Neural progenitor cell (in vitro differentiated cells): ENCODE data around the gene ZC3H7A. TPM values are rescaled to one million over a fixed set of nuclear protein-coding genes. Genes with fewer than 3 reads are reported as not detected.

Experiments used
- DNase-seq: peaks from one replicate; pipeline ENCODE4 v3.0.0-alpha.2; 2016; ENCODE audit warnings: low spot score
- H2AFZ ChIP-seq: fragments of 200-600 bp; sonication (generic); replicated peaks from 2 replicates; pipeline ENCODE4 v1.6.1; 2016; ENCODE audit warnings: antibody characterized with exemption
- H3F3A ChIP-seq: fragments of 200-600 bp; sonication (generic); 2 replicates; pipeline ENCODE4 v1.6.1; 2016; ENCODE audit warnings: antibody characterized with exemption, low read depth
- H3K27ac ChIP-seq: fragments of 200-600 bp; sonication (generic); 2 replicates; pipeline ENCODE4 v1.5.1; 2016; ENCODE audit warnings: mild to moderate bottlenecking
- H3K27me3 ChIP-seq: fragments of 200-600 bp; sonication (generic); 2 replicates; pipeline ENCODE4 v1.6.1; 2016; ENCODE audit warnings: mild to moderate bottlenecking, moderate library complexity
- H3K36me3 ChIP-seq: fragments of 200-600 bp; sonication (generic); 2 replicates; pipeline ENCODE4 v1.5.1; 2016
- H3K4me1 ChIP-seq: fragments of 200-600 bp; sonication (generic); 2 replicates; pipeline ENCODE4 v1.6.1; 2016; ENCODE audit warnings: mixed run types
- H3K4me2 ChIP-seq: fragments of 200-600 bp; sonication (generic); 2 replicates; pipeline ENCODE4 v1.6.1; 2016
- H3K4me3 ChIP-seq: fragments of 200-600 bp; sonication (generic); 2 replicates; pipeline ENCODE4 v1.5.1; 2016
- H3K79me2 ChIP-seq: fragments of 200-600 bp; sonication (generic); 2 replicates; pipeline ENCODE4 v1.6.1; 2016; ENCODE audit warnings: low read depth
- H3K9ac ChIP-seq: fragments of 200-600 bp; sonication (generic); 2 replicates; pipeline ENCODE4 v1.6.1; 2016
- H3K9me3 ChIP-seq: fragments of 200-600 bp; sonication (generic); 2 replicates; pipeline ENCODE4 v1.5.1; 2016; ENCODE audit warnings: low read depth
- H4K20me1 ChIP-seq: fragments of 200-600 bp; sonication (generic); 2 replicates; pipeline ENCODE4 v1.6.1; 2016; ENCODE audit warnings: low read depth
- H3K27ac Mint-ChIP-seq: 3 replicates; pipeline ENCODE4 v1.8.0; 2021; ENCODE audit warnings: mixed read lengths
- H3K27me3 Mint-ChIP-seq: 2 replicates; pipeline ENCODE4 v1.8.0; 2022; ENCODE audit warnings: low read depth, mild to moderate bottlenecking, inconsistent platforms, moderate library complexity, mixed read lengths; ENCODE audit not compliant: insufficient read depth
- H3K36me3 Mint-ChIP-seq: 3 replicates; pipeline ENCODE4 v1.8.0; 2021; ENCODE audit warnings: mixed read lengths
- H3K4me1 Mint-ChIP-seq: 3 replicates; pipeline ENCODE4 v1.8.0; 2021; ENCODE audit warnings: mixed read lengths
- H3K4me3 Mint-ChIP-seq: 3 replicates; pipeline ENCODE4 v1.8.0; 2021; ENCODE audit warnings: mild to moderate bottlenecking, moderate library complexity, mixed read lengths
- H3K9me3 Mint-ChIP-seq: 3 replicates; pipeline ENCODE4 v1.8.0; 2020; ENCODE audit warnings: mixed read lengths
- EZH2 ChIP-seq: fragments of 200-600 bp; sonication (generic); IDR thresholded peaks from 2 replicates; pipeline ENCODE4 v1.6.1; 2017; ENCODE audit warnings: antibody characterized with exemption, mild to moderate bottlenecking, moderate library complexity
- EZH2phosphoT487 ChIP-seq: fragments of 200-600 bp; sonication (generic); IDR thresholded peaks from 2 replicates; pipeline ENCODE4 v1.6.1; 2017; ENCODE audit warnings: antibody characterized with exemption
- total RNA-seq: library from RNA; depleted of rRNA; stranded (reverse); fragments of >200 nt; gene quantifications from 2 replicates; pipeline ENCODE4 v1.2.3, GENCODE V29; 2015; ENCODE audit warnings: low replicate concordance
- TF ChIP-seq, protein P1 (sequence below): fragments of 200-600 bp; sonication (generic); IDR thresholded peaks from 2 replicates; pipeline ENCODE4 v1.5.1; 2017; ENCODE audit warnings: antibody characterized with exemption, mild to moderate bottlenecking

The ZC3H7A gene
- total RNA-seq, 1 donor from 2014 or later, result 82.6 TPM

DNA sequence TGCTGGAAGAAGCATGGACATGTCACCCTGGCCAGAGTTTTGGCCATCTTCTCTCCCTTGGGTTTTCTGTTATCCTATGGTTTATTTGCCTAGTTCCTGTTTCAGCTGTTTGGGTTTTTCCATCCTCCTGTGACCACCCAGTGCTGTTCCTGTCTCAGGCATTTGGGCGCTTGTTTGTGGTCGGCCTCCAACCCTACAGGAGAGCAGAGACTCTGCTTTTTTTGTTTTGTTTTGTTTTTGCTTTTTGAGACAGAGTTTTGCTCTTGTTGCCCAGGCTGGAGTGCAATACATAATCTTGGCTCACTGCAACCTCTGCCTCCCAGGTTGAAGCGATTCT, 3.3 kb upstream of the ZC3H7A start:
- H3K36me3 Mint-ChIP-seq, result peaks cover 3% of the 10 kb centered on the region
- no peak for DNase-seq
- H3K4me2 ChIP-seq, result no peak overlapping the region
- H3K4me1 ChIP-seq, result peaks cover 10% of the 10 kb centered on the region
- H4K20me1 ChIP-seq, result peaks cover 9% of the 10 kb centered on the region
- H3K27me3 ChIP-seq, result no peaks in the 10 kb centered on the region
- H3K9ac ChIP-seq, result no peak overlapping the region
- no peaks in the 10 kb centered on the region for H3K9me3 Mint-ChIP-seq
- H2AFZ ChIP-seq, result no peak overlapping the region
- no peaks in the 10 kb centered on the region for H3K27me3 Mint-ChIP-seq
- H3K27ac ChIP-seq, result no peak overlapping the region
- peaks cover 33% of the 10 kb centered on the region for H3K4me1 Mint-ChIP-seq
- peaks cover 25% of the 10 kb centered on the region for H3F3A ChIP-seq
- H3K36me3 ChIP-seq, result no peaks in the 10 kb centered on the region
- no peak overlapping the region for H3K4me3 ChIP-seq
- H3K27ac Mint-ChIP-seq, result no peak overlapping the region
- H3K9me3 ChIP-seq, result no peaks in the 10 kb centered on the region
- H3K4me3 Mint-ChIP-seq, result no peak overlapping the region
- H3K79me2 ChIP-seq, result peaks cover 39% of the 10 kb centered on the region
- TF ChIP-seq, protein P1, sequence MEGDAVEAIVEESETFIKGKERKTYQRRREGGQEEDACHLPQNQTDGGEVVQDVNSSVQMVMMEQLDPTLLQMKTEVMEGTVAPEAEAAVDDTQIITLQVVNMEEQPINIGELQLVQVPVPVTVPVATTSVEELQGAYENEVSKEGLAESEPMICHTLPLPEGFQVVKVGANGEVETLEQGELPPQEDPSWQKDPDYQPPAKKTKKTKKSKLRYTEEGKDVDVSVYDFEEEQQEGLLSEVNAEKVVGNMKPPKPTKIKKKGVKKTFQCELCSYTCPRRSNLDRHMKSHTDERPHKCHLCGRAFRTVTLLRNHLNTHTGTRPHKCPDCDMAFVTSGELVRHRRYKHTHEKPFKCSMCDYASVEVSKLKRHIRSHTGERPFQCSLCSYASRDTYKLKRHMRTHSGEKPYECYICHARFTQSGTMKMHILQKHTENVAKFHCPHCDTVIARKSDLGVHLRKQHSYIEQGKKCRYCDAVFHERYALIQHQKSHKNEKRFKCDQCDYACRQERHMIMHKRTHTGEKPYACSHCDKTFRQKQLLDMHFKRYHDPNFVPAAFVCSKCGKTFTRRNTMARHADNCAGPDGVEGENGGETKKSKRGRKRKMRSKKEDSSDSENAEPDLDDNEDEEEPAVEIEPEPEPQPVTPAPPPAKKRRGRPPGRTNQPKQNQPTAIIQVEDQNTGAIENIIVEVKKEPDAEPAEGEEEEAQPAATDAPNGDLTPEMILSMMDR, result no peak
- no peak for TF ChIP-seq EZH2
- no peak for TF ChIP-seq EZH2phosphoT487

DNA sequence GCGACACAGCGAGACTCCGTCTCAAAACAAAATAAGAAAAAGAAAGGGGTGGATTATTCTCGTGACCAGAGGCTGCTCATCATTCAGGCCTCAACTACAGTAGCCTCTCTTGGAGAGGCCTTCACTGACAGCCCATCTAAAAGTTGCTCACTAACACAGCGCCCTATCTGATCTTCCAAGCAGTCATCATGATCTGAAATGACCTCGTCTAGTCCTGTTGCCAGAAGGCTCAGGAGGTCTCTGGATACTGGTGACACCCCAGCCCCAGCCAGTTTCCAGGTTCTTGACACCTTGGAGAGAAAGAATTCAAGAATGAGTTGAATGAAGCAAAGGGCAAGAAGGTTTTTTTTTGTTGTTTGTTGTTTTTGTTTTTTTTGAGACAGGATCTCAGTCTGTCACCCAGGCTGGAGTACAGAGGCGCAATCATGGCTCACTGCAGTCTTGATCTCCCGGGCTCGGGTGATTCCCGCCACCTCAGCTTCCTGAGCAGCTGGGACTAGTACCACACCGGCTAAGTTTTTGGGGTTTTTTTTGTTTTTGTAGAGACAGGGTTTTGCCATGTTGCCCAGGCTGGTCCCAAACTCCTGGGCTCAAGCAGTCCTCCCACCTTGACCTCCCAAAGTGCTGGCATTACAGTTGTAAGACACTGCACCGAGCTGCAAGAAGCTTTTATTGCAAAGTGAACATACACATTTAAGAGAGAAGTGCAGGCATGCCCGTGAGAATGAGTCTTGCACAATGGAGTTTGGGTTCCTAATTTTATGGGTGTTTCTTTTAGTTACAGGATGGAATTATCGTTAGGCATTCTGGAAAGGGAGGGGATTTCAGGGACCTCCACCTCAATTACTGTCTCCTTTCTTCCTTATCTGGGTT, 2.7 kb upstream of the ZC3H7A start:
- Mint-ChIP-seq H3K36me3 (peaks cover 6% of the 10 kb centered on the region), H3K27me3 (no peaks in the 10 kb centered on the region), H3K4me3 (peak overlapping the region; percentile 93), H3K4me1 (peaks cover 37% of the 10 kb centered on the region), H3K27ac (no peak overlapping the region), H3K9me3 (no peaks in the 10 kb centered on the region)
- Histone ChIP-seq H4K20me1 (peaks cover 15% of the 10 kb centered on the region), H3K36me3 (no peaks in the 10 kb centered on the region), H3F3A (peaks cover 25% of the 10 kb centered on the region), H3K79me2 (peaks cover 45% of the 10 kb centered on the region), H3K4me2 (peak overlapping the region; percentile 95), H3K9me3 (no peaks in the 10 kb centered on the region), H3K9ac (no peak overlapping the region), H3K4me3 (no peak overlapping the region), H3K27ac (no peak overlapping the region), H2AFZ (no peak overlapping the region), H3K27me3 (no peaks in the 10 kb centered on the region), H3K4me1 (peaks cover 10% of the 10 kb centered on the region)
- DNase-seq, result no peak
- TF ChIP-seq EZH2 (no peak), EZH2phosphoT487 (no peak)
- TF ChIP-seq, protein P1, result no peak

DNA sequence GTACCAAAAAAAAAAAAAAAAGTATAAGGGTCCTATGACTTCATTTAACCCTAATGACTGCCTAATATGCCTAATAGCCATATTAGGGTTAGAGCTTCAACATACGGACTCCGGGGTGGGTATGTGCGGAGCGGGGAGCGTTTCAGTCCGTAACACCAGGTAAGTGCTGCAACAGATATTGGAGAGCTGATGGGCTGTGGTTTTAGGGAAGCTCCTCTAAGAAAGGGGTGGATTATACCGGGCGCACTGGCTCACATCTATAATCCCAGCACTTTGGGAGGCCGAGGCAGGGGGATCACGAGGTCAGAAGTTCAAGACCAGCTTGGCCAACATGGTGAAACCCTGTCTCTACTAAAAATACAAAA, 1.9 kb upstream of the ZC3H7A start:
- H2AFZ ChIP-seq, result no peak overlapping the region
- H3K4me2 ChIP-seq, result peak overlapping the region; percentile 95
- H3K4me3 ChIP-seq, result peak overlapping the region; percentile 88
- Mint-ChIP-seq H3K36me3 (peaks cover 6% of the 10 kb centered on the region), H3K4me3 (peak overlapping the region; percentile 93), H3K9me3 (no peaks in the 10 kb centered on the region), H3K4me1 (peaks cover 39% of the 10 kb centered on the region), H3K27ac (peak overlapping the region; percentile 82), H3K27me3 (no peaks in the 10 kb centered on the region)
- H3F3A ChIP-seq, result peaks cover 25% of the 10 kb centered on the region
- H3K9me3 ChIP-seq, result no peaks in the 10 kb centered on the region
- H3K36me3 ChIP-seq, result no peaks in the 10 kb centered on the region
- no peak for DNase-seq
- H3K4me1 ChIP-seq, result peaks cover 10% of the 10 kb centered on the region
- TF ChIP-seq, protein P1, result no peak
- TF ChIP-seq EZH2phosphoT487, result no peak
- no peak for TF ChIP-seq EZH2
- no peaks in the 10 kb centered on the region for H3K27me3 ChIP-seq
- H3K79me2 ChIP-seq, result peaks cover 52% of the 10 kb centered on the region
- H3K9ac ChIP-seq, result no peak overlapping the region
- H3K27ac ChIP-seq, result no peak overlapping the region
- peaks cover 22% of the 10 kb centered on the region for H4K20me1 ChIP-seq
